ENCODE measurements around the gene MYOZ3. TPM values are rescaled to one million over a fixed set of nuclear protein-coding genes. Genes with fewer than 3 reads are reported as not detected.

The MYOZ3 gene
- total RNA-seq, 1 donor from 2014 or later, result 51.5 TPM

- no peak for DNase-seq
Observed at GRCh38 chr5:150703762-150704161, 42.7 kb downstream of the MYOZ3 start.

GRCh38 chr5:150706776-150707390 lies 45.8 kb downstream of the MYOZ3 start:
- DNase-seq, result no peak

GRCh38 chr5:150710165-150710564 lies 49.1 kb downstream of the MYOZ3 start:
- no peak for DNase-seq

- DNase-seq, result no peak
Observed at GRCh38 chr5:150723845-150724244, 62.8 kb downstream of the MYOZ3 start.

Other genes with a start within 250 kb of the MYOZ3 start
- gene CD74, start 248.3 kb upstream of the MYOZ3 start, total RNA-seq, result 75.4 TPM
- 2,580 TPM for gene RPS14, start 211.5 kb upstream of the MYOZ3 start, total RNA-seq
- 91.4 TPM for gene NDST1, start 153.1 kb upstream of the MYOZ3 start, total RNA-seq
- gene SYNPO, start 20.6 kb upstream of the MYOZ3 start, total RNA-seq, result 36.6 TPM
- gene RBM22, start 39.8 kb downstream of the MYOZ3 start, total RNA-seq, result 37.2 TPM
- gene DCTN4, start 97.8 kb downstream of the MYOZ3 start, total RNA-seq, result 64.5 TPM
- 7.8 TPM for gene SMIM3, start 117.5 kb downstream of the MYOZ3 start, total RNA-seq
- not detected for gene IRGM, start 185.3 kb downstream of the MYOZ3 start, total RNA-seq
- gene ZNF300, start 243.7 kb downstream of the MYOZ3 start, total RNA-seq, result 7.8 TPM